Measurements from ENCODE around the gene RSL1D1. TPM values are rescaled to one million over a fixed set of nuclear protein-coding genes. Genes with fewer than 3 reads are reported as not detected.

Gene RSL1D1
- total RNA-seq, 1 donor from 2014 or later, result 199 TPM

DNA sequence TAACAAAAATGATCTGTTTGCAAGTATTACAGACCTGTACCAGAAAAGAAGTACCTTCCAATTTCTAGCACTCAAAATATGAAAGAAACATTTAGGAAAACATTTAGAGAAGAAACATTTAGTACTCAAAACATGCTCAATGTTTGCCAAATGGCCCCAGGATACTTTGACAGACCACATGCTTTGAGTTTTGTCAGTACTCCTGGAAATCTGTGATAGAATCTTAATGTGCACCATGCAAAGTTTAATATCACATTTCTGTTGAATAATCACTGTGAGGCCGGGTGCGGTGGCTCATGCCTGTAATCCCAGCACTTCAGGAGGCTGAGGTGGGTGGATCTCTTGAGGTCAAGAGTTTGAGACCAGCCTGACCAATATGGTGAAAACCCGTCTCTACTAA lies 45.8 kb downstream of the RSL1D1 start:
- TF ChIP-seq, protein P1, sequence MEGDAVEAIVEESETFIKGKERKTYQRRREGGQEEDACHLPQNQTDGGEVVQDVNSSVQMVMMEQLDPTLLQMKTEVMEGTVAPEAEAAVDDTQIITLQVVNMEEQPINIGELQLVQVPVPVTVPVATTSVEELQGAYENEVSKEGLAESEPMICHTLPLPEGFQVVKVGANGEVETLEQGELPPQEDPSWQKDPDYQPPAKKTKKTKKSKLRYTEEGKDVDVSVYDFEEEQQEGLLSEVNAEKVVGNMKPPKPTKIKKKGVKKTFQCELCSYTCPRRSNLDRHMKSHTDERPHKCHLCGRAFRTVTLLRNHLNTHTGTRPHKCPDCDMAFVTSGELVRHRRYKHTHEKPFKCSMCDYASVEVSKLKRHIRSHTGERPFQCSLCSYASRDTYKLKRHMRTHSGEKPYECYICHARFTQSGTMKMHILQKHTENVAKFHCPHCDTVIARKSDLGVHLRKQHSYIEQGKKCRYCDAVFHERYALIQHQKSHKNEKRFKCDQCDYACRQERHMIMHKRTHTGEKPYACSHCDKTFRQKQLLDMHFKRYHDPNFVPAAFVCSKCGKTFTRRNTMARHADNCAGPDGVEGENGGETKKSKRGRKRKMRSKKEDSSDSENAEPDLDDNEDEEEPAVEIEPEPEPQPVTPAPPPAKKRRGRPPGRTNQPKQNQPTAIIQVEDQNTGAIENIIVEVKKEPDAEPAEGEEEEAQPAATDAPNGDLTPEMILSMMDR (conservative IDR thresholded peaks at IDR 0.05), result no peak
- Mint-ChIP-seq H3K27ac (ENCODE audit: unreplicated experiment) (no peak overlapping the region), H3K4me3 (no peak overlapping the region), H3K9me3 (no peaks in the 10 kb centered on the region), H3K4me1 (no peaks in the 10 kb centered on the region), H3K27me3 (ENCODE audit: low read depth) (no peaks in the 10 kb centered on the region), H3K36me3 (ENCODE audit: low read depth) (no peaks in the 10 kb centered on the region)
- no peak for DNase-seq (ENCODE audit: low read depth, low spot score)

DNA sequence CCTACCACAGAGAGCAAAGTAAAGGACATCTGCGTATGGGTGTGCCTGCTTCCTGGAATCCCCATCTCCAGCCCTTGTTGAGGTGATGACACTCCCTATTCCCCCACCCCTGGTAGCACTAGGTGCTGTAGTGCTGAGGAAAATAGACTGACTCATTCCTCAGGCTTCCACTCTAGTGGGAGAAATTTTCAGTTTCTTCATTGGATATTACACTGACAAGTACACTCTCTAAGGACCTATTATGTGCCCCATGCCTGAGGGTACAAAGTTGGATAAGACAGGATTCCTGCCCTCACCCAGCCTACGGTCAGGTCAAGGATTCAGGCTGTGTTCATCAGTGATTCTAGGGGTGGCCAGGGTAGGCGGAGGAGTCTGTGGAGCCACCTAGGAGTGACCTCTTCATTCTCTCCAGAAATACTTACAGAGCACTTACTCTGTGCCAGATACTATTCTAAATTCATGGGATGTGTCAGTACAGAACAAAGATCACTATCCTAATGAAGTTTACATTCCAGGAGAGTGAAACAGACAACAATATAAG lies 49.8 kb downstream of the RSL1D1 start:
- Mint-ChIP-seq H3K36me3 (ENCODE audit: low read depth) (no peaks in the 10 kb centered on the region), H3K9me3 (no peaks in the 10 kb centered on the region), H3K4me3 (peak overlapping the region; percentile 58), H3K27me3 (ENCODE audit: low read depth) (no peaks in the 10 kb centered on the region), H3K4me1 (peaks cover 32% of the 10 kb centered on the region), H3K27ac (ENCODE audit: unreplicated experiment) (no peak overlapping the region)
- no peak for DNase-seq (ENCODE audit: low read depth, low spot score)
- TF ChIP-seq, protein P1 (conservative IDR thresholded peaks at IDR 0.05), result no peak

DNA sequence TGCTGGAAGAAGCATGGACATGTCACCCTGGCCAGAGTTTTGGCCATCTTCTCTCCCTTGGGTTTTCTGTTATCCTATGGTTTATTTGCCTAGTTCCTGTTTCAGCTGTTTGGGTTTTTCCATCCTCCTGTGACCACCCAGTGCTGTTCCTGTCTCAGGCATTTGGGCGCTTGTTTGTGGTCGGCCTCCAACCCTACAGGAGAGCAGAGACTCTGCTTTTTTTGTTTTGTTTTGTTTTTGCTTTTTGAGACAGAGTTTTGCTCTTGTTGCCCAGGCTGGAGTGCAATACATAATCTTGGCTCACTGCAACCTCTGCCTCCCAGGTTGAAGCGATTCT lies 51.0 kb downstream of the RSL1D1 start:
- Mint-ChIP-seq H3K27me3 (ENCODE audit: low read depth) (no peaks in the 10 kb centered on the region), H3K9me3 (no peaks in the 10 kb centered on the region), H3K36me3 (ENCODE audit: low read depth) (no peaks in the 10 kb centered on the region), H3K4me1 (peaks cover 41% of the 10 kb centered on the region), H3K27ac (ENCODE audit: unreplicated experiment) (no peak overlapping the region), H3K4me3 (peak overlapping the region; percentile 76)
- TF ChIP-seq, protein P1 (conservative IDR thresholded peaks at IDR 0.05), result no peak
- DNase-seq (ENCODE audit: low read depth, low spot score), result no peak

DNA sequence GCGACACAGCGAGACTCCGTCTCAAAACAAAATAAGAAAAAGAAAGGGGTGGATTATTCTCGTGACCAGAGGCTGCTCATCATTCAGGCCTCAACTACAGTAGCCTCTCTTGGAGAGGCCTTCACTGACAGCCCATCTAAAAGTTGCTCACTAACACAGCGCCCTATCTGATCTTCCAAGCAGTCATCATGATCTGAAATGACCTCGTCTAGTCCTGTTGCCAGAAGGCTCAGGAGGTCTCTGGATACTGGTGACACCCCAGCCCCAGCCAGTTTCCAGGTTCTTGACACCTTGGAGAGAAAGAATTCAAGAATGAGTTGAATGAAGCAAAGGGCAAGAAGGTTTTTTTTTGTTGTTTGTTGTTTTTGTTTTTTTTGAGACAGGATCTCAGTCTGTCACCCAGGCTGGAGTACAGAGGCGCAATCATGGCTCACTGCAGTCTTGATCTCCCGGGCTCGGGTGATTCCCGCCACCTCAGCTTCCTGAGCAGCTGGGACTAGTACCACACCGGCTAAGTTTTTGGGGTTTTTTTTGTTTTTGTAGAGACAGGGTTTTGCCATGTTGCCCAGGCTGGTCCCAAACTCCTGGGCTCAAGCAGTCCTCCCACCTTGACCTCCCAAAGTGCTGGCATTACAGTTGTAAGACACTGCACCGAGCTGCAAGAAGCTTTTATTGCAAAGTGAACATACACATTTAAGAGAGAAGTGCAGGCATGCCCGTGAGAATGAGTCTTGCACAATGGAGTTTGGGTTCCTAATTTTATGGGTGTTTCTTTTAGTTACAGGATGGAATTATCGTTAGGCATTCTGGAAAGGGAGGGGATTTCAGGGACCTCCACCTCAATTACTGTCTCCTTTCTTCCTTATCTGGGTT lies 51.6 kb downstream of the RSL1D1 start:
- TF ChIP-seq, protein P1 (conservative IDR thresholded peaks at IDR 0.05), result no peak
- no peak for DNase-seq (ENCODE audit: low read depth, low spot score)
- peaks cover 47% of the 10 kb centered on the region for H3K4me1 Mint-ChIP-seq
- peaks cover 4% of the 10 kb centered on the region for H3K36me3 Mint-ChIP-seq (ENCODE audit: low read depth)
- no peak overlapping the region for H3K27ac Mint-ChIP-seq (ENCODE audit: unreplicated experiment)
- H3K27me3 Mint-ChIP-seq (ENCODE audit: low read depth), result no peaks in the 10 kb centered on the region
- no peaks in the 10 kb centered on the region for H3K9me3 Mint-ChIP-seq
- H3K4me3 Mint-ChIP-seq, result peak overlapping the region; percentile 76

DNA sequence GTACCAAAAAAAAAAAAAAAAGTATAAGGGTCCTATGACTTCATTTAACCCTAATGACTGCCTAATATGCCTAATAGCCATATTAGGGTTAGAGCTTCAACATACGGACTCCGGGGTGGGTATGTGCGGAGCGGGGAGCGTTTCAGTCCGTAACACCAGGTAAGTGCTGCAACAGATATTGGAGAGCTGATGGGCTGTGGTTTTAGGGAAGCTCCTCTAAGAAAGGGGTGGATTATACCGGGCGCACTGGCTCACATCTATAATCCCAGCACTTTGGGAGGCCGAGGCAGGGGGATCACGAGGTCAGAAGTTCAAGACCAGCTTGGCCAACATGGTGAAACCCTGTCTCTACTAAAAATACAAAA lies 52.3 kb downstream of the RSL1D1 start:
- Mint-ChIP-seq H3K27ac (ENCODE audit: unreplicated experiment) (no peak overlapping the region), H3K4me1 (peaks cover 54% of the 10 kb centered on the region), H3K27me3 (ENCODE audit: low read depth) (no peaks in the 10 kb centered on the region), H3K9me3 (no peaks in the 10 kb centered on the region), H3K36me3 (ENCODE audit: low read depth) (peaks cover 4% of the 10 kb centered on the region), H3K4me3 (peak overlapping the region; percentile 97)
- DNase-seq (ENCODE audit: low read depth, low spot score), result no peak
- TF ChIP-seq, protein P1 (conservative IDR thresholded peaks at IDR 0.05), result no peak

All from neural crest cell (in vitro differentiated cells).